ENCODE data around the gene MINPP1.
A peak's percentile ranks its signal among the peaks of the same experiment; 100 is the strongest.
"Not testable (repeated sequence)": the region's sequence is repeated elsewhere in the genome, so short reads cannot be mapped to it uniquely, and the experiment has no call there.

MINPP1 gene

GRCh38 chr10:87578160-87578841 is 73.6 kb downstream of the MINPP1 start:
- no peak for DNase-seq

GRCh38 chr10:87578842-87579401 is 74.2 kb downstream of the MINPP1 start:
- no peak for DNase-seq

GRCh38 chr10:87579563-87579962 is 74.9 kb downstream of the MINPP1 start:
- no peak for DNase-seq

- DNase-seq: no peak
These were observed 75.3 kb downstream of the MINPP1 start for GRCh38 chr10:87580016-87580415.

GRCh38 chr10:87585565-87586514 is 81.1 kb downstream of the MINPP1 start:
- DNase-seq: peak; percentile 90

GRCh38 chr10:87589645-87590051 is 85.0 kb downstream of the MINPP1 start:
- DNase-seq: no peak

GRCh38 chr10:87590705-87591588 is 86.3 kb downstream of the MINPP1 start:
- no peak for DNase-seq

- DNase-seq: no peak
These were observed 86.8 kb downstream of the MINPP1 start for GRCh38 chr10:87591589-87591886.

GRCh38 chr10:87592920-87593319 is 88.2 kb downstream of the MINPP1 start:
- DNase-seq: not testable (repeated sequence)

GRCh38 chr10:87593702-87594101 is 89.0 kb downstream of the MINPP1 start:
- no peak for DNase-seq

- no peak for DNase-seq
These were observed 89.5 kb downstream of the MINPP1 start for GRCh38 chr10:87594181-87594580.

- no peak for DNase-seq
These were observed 90.2 kb downstream of the MINPP1 start for GRCh38 chr10:87594864-87595263.

GRCh38 chr10:87596351-87596750 is 91.7 kb downstream of the MINPP1 start:
- DNase-seq: no peak

GRCh38 chr10:87598700-87599099 is 94.0 kb downstream of the MINPP1 start:
- no peak for DNase-seq

- DNase-seq: no peak
These were observed 95.9 kb downstream of the MINPP1 start for GRCh38 chr10:87600581-87600980.
